Sigmoid colon (tissue), 4 donors: ENCODE measurements around the gene TMEM82.
A peak's percentile ranks its signal among the peaks of the same experiment; 100 is the strongest.

Experiments
- CTCF ChIP-seq, 4 experiments: fragments of 450-650 bp in 3 of 4; fragments of 200-600 bp in 1 of 4; IDR thresholded peaks; one replicate each; pipeline ENCODE4 v1.5.1; 2016 to 2019; ENCODE audit warnings: antibody characterized with exemption in 4 of 4, mild to moderate bottlenecking in 3 of 4, moderate library complexity in 2 of 4
- EP300 ChIP-seq, 4 donors: sonication (generic); formaldehyde crosslinking; IDR thresholded peaks; one replicate each; pipeline ENCODE4 v1.6.1; 2017; ENCODE audit warnings: antibody characterized with exemption in 4 of 4
- POLR2A ChIP-seq, 2 donors: fragments of 450-650 bp; IDR thresholded peaks; one replicate each; pipeline ENCODE4 v1.6.1; 2016; ENCODE audit warnings: antibody characterized with exemption in 2 of 2, mild to moderate bottlenecking in 2 of 2, moderate library complexity in 2 of 2
- POLR2AphosphoS5 ChIP-seq, 4 donors: sonication (generic); formaldehyde crosslinking; IDR thresholded peaks; one replicate each; pipeline ENCODE4 v1.6.1; 2017; ENCODE audit warnings: antibody characterized with exemption in 4 of 4

- TF ChIP-seq EP300 (IDR thresholded peaks at IDR 0.05) (peak in 2 of 4 donors; percentile 44 to 74), CTCF (IDR thresholded peaks at IDR 0.05) (no peak), POLR2A (IDR thresholded peaks at IDR 0.05) (no peak), POLR2AphosphoS5 (IDR thresholded peaks at IDR 0.05) (peak in 3 of 4 donors; percentile 61 to 87 (median 67))
Observed at GRCh38 chr1:15703562-15703961, 38.7 kb upstream of the TMEM82 start.
